22Rv1 (cell line): ENCODE data around the gene KIF1C.

Experiments used
- CTCF ChIP-seq: fragments of 450-650 bp; IDR thresholded peaks from 2 replicates; pipeline ENCODE4 v1.5.1; 2017; ENCODE audit warnings: mild to moderate bottlenecking
- ZFX ChIP-seq: fragments of 450-650 bp; IDR thresholded peaks from 2 replicates; pipeline ENCODE4 v1.6.1; 2017; ENCODE audit warnings: antibody characterized with exemption, borderline replicate concordance

GRCh38 chr17:4970273-4970672 is 27.5 kb upstream of the KIF1C start:
- TF ChIP-seq CTCF = no peak
- no peak for TF ChIP-seq ZFX
